Ectodermal cell (in vitro differentiated cells): ENCODE measurements around the gene LRIG1.

Experiments
- H3K27ac ChIP-seq: 2 replicates; pipeline ENCODE4 v1.7.0; 2013; ENCODE audit warnings: mild to moderate bottlenecking, low read depth, low read length; ENCODE audit not compliant: insufficient read depth, poor library complexity, severe bottlenecking
- H3K27me3 ChIP-seq: 2 replicates; pipeline ENCODE4 v1.7.0; 2013; ENCODE audit warnings: mild to moderate bottlenecking, low read length; ENCODE audit not compliant: insufficient read depth, control insufficient read depth, poor library complexity, severe bottlenecking
- H3K36me3 ChIP-seq: one replicate; pipeline ENCODE4 v1.7.0; 2013; ENCODE audit warnings: low read length; ENCODE audit not compliant: control insufficient read depth, insufficient read depth
- H3K4me1 ChIP-seq: one replicate; pipeline ENCODE4 v1.7.0; 2013; ENCODE audit warnings: low read length; ENCODE audit not compliant: control insufficient read depth, insufficient read depth
- H3K4me3 ChIP-seq: 2 replicates; pipeline ENCODE4 v1.7.0; 2013; ENCODE audit warnings: low read depth, low read length, control low read depth; ENCODE audit not compliant: insufficient read depth
- H3K9me3 ChIP-seq: 2 replicates; pipeline ENCODE4 v1.7.0; 2013; ENCODE audit warnings: mild to moderate bottlenecking, low read length, moderate library complexity; ENCODE audit not compliant: control insufficient read depth
- WGBS, 2 experiments: methylation state at CpG; one replicate each; pipeline ENCODE4 v1.1.7; 2013; ENCODE audit warnings: missing lambda C conversion rate in 2 of 2; 5-methylcytosine and 5-hydroxymethylcytosine counted together

LRIG1 gene

GRCh38 chr3:66365080-66365479, 135.7 kb downstream of the LRIG1 start:
- WGBS, 2 experiments = 90 to 91% methylated on average over 4 of the region's 5 CpGs
- H3K4me3 ChIP-seq = no peak overlapping the region

GRCh38 chr3:66363148-66363547, 137.7 kb downstream of the LRIG1 start:
- H3K27ac ChIP-seq = no peak overlapping the region
- 93 to 95% methylated on average over 6 of the region's 6 CpGs for WGBS, 2 experiments
- no peaks in the 10 kb centered on the region for H3K9me3 ChIP-seq
- H3K4me1 ChIP-seq = no peaks in the 10 kb centered on the region
- H3K36me3 ChIP-seq = no peaks in the 10 kb centered on the region
- no peaks in the 10 kb centered on the region for H3K27me3 ChIP-seq
- no peak overlapping the region for H3K4me3 ChIP-seq

More at GRCh38 chr3:66365080-66365479, 135.7 kb downstream of the LRIG1 start:
- no peaks in the 10 kb centered on the region for H3K9me3 ChIP-seq
- H3K4me1 ChIP-seq = no peaks in the 10 kb centered on the region
- no peaks in the 10 kb centered on the region for H3K27me3 ChIP-seq
- H3K27ac ChIP-seq = no peak overlapping the region
- no peaks in the 10 kb centered on the region for H3K36me3 ChIP-seq

GRCh38 chr3:66362541-66362941, 138.3 kb downstream of the LRIG1 start:
- H3K4me1 ChIP-seq = no peaks in the 10 kb centered on the region
- no peaks in the 10 kb centered on the region for H3K36me3 ChIP-seq
- 91 to 100% methylated on average over 2 to 3 of the region's 3 CpGs for WGBS, 2 experiments
- no peaks in the 10 kb centered on the region for H3K27me3 ChIP-seq
- no peaks in the 10 kb centered on the region for H3K9me3 ChIP-seq
- no peak overlapping the region for H3K4me3 ChIP-seq
- H3K27ac ChIP-seq = no peak overlapping the region

- Histone ChIP-seq H3K4me1 (no peaks in the 10 kb centered on the region), H3K9me3 (no peaks in the 10 kb centered on the region), H3K27ac (no peak overlapping the region), H3K4me3 (no peak overlapping the region), H3K27me3 (no peaks in the 10 kb centered on the region), H3K36me3 (no peaks in the 10 kb centered on the region)
- WGBS, 2 experiments = 93 to 95% methylated on average over 5 of the region's 5 CpGs
These were observed 139.5 kb downstream of the LRIG1 start for GRCh38 chr3:66361356-66361755.

- Histone ChIP-seq H3K9me3 (no peaks in the 10 kb centered on the region), H3K4me1 (no peaks in the 10 kb centered on the region), H3K27ac (no peak overlapping the region), H3K36me3 (no peaks in the 10 kb centered on the region), H3K27me3 (no peaks in the 10 kb centered on the region), H3K4me3 (no peak overlapping the region)
- WGBS, 2 experiments = 85 to 100% methylated on average over 1 of the region's 1 CpG
These were observed 144.8 kb downstream of the LRIG1 start for GRCh38 chr3:66355997-66356396.

- WGBS, 2 experiments = 95% methylated on average over 3 of the region's 3 CpGs
- Histone ChIP-seq H3K4me3 (no peak overlapping the region), H3K9me3 (no peaks in the 10 kb centered on the region), H3K36me3 (no peaks in the 10 kb centered on the region), H3K27ac (no peak overlapping the region), H3K4me1 (no peaks in the 10 kb centered on the region), H3K27me3 (no peaks in the 10 kb centered on the region)
These were observed 145.4 kb downstream of the LRIG1 start for GRCh38 chr3:66355394-66355793.

- H3K4me3 ChIP-seq = no peak overlapping the region
- 78 to 96% methylated on average over 1 of the region's 2 CpGs for WGBS, 2 experiments
- H3K27ac ChIP-seq = no peak overlapping the region
- no peaks in the 10 kb centered on the region for H3K36me3 ChIP-seq
- no peaks in the 10 kb centered on the region for H3K4me1 ChIP-seq
- H3K9me3 ChIP-seq = no peaks in the 10 kb centered on the region
- no peaks in the 10 kb centered on the region for H3K27me3 ChIP-seq
These were observed 146.8 kb downstream of the LRIG1 start for GRCh38 chr3:66354001-66354400.

- Histone ChIP-seq H3K36me3 (no peaks in the 10 kb centered on the region), H3K4me3 (no peak overlapping the region), H3K4me1 (no peaks in the 10 kb centered on the region), H3K27me3 (no peaks in the 10 kb centered on the region), H3K27ac (no peak overlapping the region), H3K9me3 (no peaks in the 10 kb centered on the region)
- WGBS, 2 experiments = 87 to 89% methylated on average over 6 of the region's 6 CpGs
These were observed 147.3 kb downstream of the LRIG1 start for GRCh38 chr3:66353530-66353929.

GRCh38 chr3:66353039-66353438, 147.8 kb downstream of the LRIG1 start:
- H3K27me3 ChIP-seq = no peaks in the 10 kb centered on the region
- H3K4me3 ChIP-seq = no peak overlapping the region
- no peaks in the 10 kb centered on the region for H3K36me3 ChIP-seq
- no peaks in the 10 kb centered on the region for H3K4me1 ChIP-seq
- H3K9me3 ChIP-seq = no peaks in the 10 kb centered on the region
- WGBS, 2 experiments = 94 to 95% methylated on average over 3 of the region's 3 CpGs
- no peak overlapping the region for H3K27ac ChIP-seq

GRCh38 chr3:66350601-66351000, 150.2 kb downstream of the LRIG1 start:
- no peaks in the 10 kb centered on the region for H3K27me3 ChIP-seq
- no peaks in the 10 kb centered on the region for H3K9me3 ChIP-seq
- H3K4me3 ChIP-seq = no peak overlapping the region
- no peaks in the 10 kb centered on the region for H3K36me3 ChIP-seq
- no peaks in the 10 kb centered on the region for H3K4me1 ChIP-seq
- H3K27ac ChIP-seq = no peak overlapping the region
- WGBS, 2 experiments = 97% methylated on average over 5 of the region's 8 CpGs

- WGBS, 2 experiments = 91 to 96% methylated on average over 3 of the region's 3 CpGs
- Histone ChIP-seq H3K9me3 (no peaks in the 10 kb centered on the region), H3K27ac (no peak overlapping the region), H3K4me1 (no peaks in the 10 kb centered on the region), H3K4me3 (no peak overlapping the region), H3K27me3 (no peaks in the 10 kb centered on the region), H3K36me3 (no peaks in the 10 kb centered on the region)
These were observed 152.1 kb downstream of the LRIG1 start for GRCh38 chr3:66348704-66349103.
